HCT116 (cell line): ENCODE measurements around the gene CPTP. TPM values are rescaled to one million over a fixed set of nuclear protein-coding genes. Genes with fewer than 3 reads are reported as not detected.

ENCODE experiments used
- ATAC-seq: fragments of 200-7000 bp; cut with Tn5 transposase; 2 replicates; pipeline ENCODE4 v1.9.1; 2020; ENCODE audit warnings: mild to moderate bottlenecking, moderate library complexity
- BruUV-seq: library from RNA; stranded (reverse); fragments of 400-500 nt; replicated peaks from 2 replicates; lab custom pipeline; 2021; lab: Mats Ljungman, UMichigan
- CTCF ChIA-PET: fragments of 300-600 bp; sonication (Branson Sonifier 250); formaldehyde crosslinking; loops from one replicate; lab custom pipeline; 2021; ENCODE audit warnings: antibody characterized with exemption; lab: Charles Lee
- POLR2A ChIA-PET: fragments of 300-600, 350-600 bp; sonication (Branson Sonifier 250); formaldehyde crosslinking; loops from one replicate; lab custom pipeline; 2021; ENCODE audit warnings: antibody characterized with exemption; lab: Charles Lee
- RAD21 ChIA-PET, 2 experiments: fragments of 300-600 bp; sonication (Branson Sonifier 250); formaldehyde crosslinking; loops; one replicate each; lab custom pipeline; 2023; ENCODE audit warnings: low total read pairs in 2 of 2; ENCODE audit not compliant: uncharacterized antibody in 2 of 2, unreplicated experiment in 2 of 2, low non-redundant PET in 1 of 2; lab: Charles Lee
- DNase-seq: peaks from one replicate; pipeline ENCODE4 v3.0.0-alpha.2; 2010; ENCODE audit warnings: low read depth, low spot score
- H2AFZ ChIP-seq: fragments of 200-600 bp; shearing (Covaris generic), sonication (generic); 2 replicates; pipeline ENCODE4 v1.6.1; 2017; ENCODE audit warnings: low read depth, mixed run types, mixed read lengths, antibody characterized with exemption, low read length; ENCODE audit not compliant: poor library complexity, severe bottlenecking
- H3K27ac ChIP-seq: 2 replicates; pipeline ENCODE4 v1.5.1; 2012; ENCODE audit warnings: low read depth, low read length
- H3K27me3 ChIP-seq: fragments of 200-600 bp; sonication (generic); 2 replicates; pipeline ENCODE4 v1.6.1; 2016; ENCODE audit warnings: mixed run types, low read length, mixed read lengths; ENCODE audit not compliant: insufficient read depth
- H3K36me3 ChIP-seq, 2 experiments: fragments of 200-500 bp in 1 of 2; fragments of 200-600 bp in 1 of 2; sonication (Bioruptor generic) in 1 of 2; sonication (generic) in 1 of 2; 2 replicates each; pipeline versions ENCODE4 v1.5.1 to v1.6.1; 2014 to 2016; ENCODE audit warnings: low read length in 2 of 2, inconsistent platforms in 1 of 2, mixed read lengths in 1 of 2, mixed run types in 1 of 2; ENCODE audit not compliant: insufficient read depth in 2 of 2, control insufficient read depth in 1 of 2
- H3K4me1 ChIP-seq, 2 experiments: fragments of 200-600 bp in 1 of 2; sonication (generic) in 1 of 2; 2 replicates each; pipeline versions ENCODE4 v1.5.1 to v1.6.1; 2012 to 2017; ENCODE audit warnings: low read length in 2 of 2, inconsistent platforms in 1 of 2, mild to moderate bottlenecking in 1 of 2, mixed read lengths in 1 of 2, mixed run types in 1 of 2, moderate library complexity in 1 of 2; ENCODE audit not compliant: insufficient read depth in 2 of 2, control insufficient read depth in 1 of 2
- H3K4me2 ChIP-seq: fragments of 200-600 bp; sonication (generic); 2 replicates; pipeline ENCODE4 v1.6.1; 2017; ENCODE audit warnings: mixed run types, low read length, mixed read lengths
- H3K4me3 ChIP-seq, 2 experiments: fragments of 200-600 bp in 1 of 2; sonication (generic) in 1 of 2; replicated peaks in 1 of 2; 2 replicates each; pipeline ENCODE4 v1.5.1; 2011 to 2016; ENCODE audit warnings: low read length in 2 of 2, control low read depth in 1 of 2, low read depth in 1 of 2, mild to moderate bottlenecking in 1 of 2, mixed read lengths in 1 of 2, mixed run types in 1 of 2
- H3K79me2 ChIP-seq: fragments of 200-600 bp; sonication (generic); 2 replicates; pipeline ENCODE4 v1.6.1; 2017; ENCODE audit warnings: mild to moderate bottlenecking, mixed run types, low read length, moderate library complexity, mixed read lengths; ENCODE audit not compliant: insufficient read depth
- H3K9ac ChIP-seq: fragments of 200-600 bp; sonication (generic); 2 replicates; pipeline ENCODE4 v1.6.1; 2016; ENCODE audit warnings: low read length, mixed read lengths
- H3K9me2 ChIP-seq: fragments of 200-600 bp; sonication (generic), shearing (Covaris generic); 2 replicates; pipeline ENCODE4 v1.6.1; 2017; ENCODE audit warnings: mixed run types, mild to moderate bottlenecking, moderate library complexity; ENCODE audit not compliant: insufficient read depth
- H3K9me3 ChIP-seq, 2 experiments: fragments of 200-500 bp in 1 of 2; fragments of 200-600 bp in 1 of 2; sonication (Bioruptor generic) in 1 of 2; sonication (generic) in 1 of 2; 2 replicates each; pipeline ENCODE4 v1.6.1; 2014 to 2017; ENCODE audit warnings: low read length in 2 of 2, mixed read lengths in 2 of 2, inconsistent platforms in 1 of 2, low read depth in 1 of 2, mild to moderate bottlenecking in 1 of 2, mixed run types in 1 of 2, moderate library complexity in 1 of 2; ENCODE audit not compliant: control insufficient read depth in 1 of 2, insufficient read depth in 1 of 2
- H4K20me1 ChIP-seq: fragments of 200-600 bp; sonication (generic), shearing (Covaris generic); 2 replicates; pipeline ENCODE4 v1.6.1; 2017; ENCODE audit warnings: mixed run types, mild to moderate bottlenecking, moderate library complexity; ENCODE audit not compliant: insufficient read depth
- ATF3 ChIP-seq: IDR thresholded peaks from 2 replicates; pipeline ENCODE4 v1.6.1; 2012
- ELF1 ChIP-seq: IDR thresholded peaks from 2 replicates; pipeline ENCODE4 v1.6.1; 2012; ENCODE audit warnings: low read depth, borderline replicate concordance
- FOSL1 ChIP-seq: IDR thresholded peaks from 2 replicates; pipeline ENCODE4 v1.6.1; 2012; ENCODE audit warnings: low read depth
- JUND ChIP-seq: IDR thresholded peaks from 2 replicates; pipeline ENCODE4 v1.6.1; 2012
- POLR2A ChIP-seq: IDR thresholded peaks from 2 replicates; pipeline ENCODE4 v1.7.0; 2011; ENCODE audit warnings: borderline replicate concordance; ENCODE audit not compliant: insufficient read depth, insufficient read length; ENCODE audit errors: extremely low read depth
- POLR2AphosphoS5 ChIP-seq: IDR thresholded peaks from 2 replicates; pipeline ENCODE4 v1.6.1; 2011; ENCODE audit warnings: mild to moderate bottlenecking, low read depth, low read length, moderate library complexity
- RAD21 ChIP-seq: IDR thresholded peaks from 2 replicates; pipeline ENCODE4 v1.6.1; 2012; ENCODE audit warnings: low read depth, mild to moderate bottlenecking
- SIN3A ChIP-seq: IDR thresholded peaks from 2 replicates; pipeline ENCODE4 v1.6.1; 2012; ENCODE audit warnings: low read depth
- TCF7L2 ChIP-seq: IDR thresholded peaks from 2 replicates; pipeline ENCODE4 v1.7.0; 2011; ENCODE audit warnings: borderline replicate concordance, inconsistent platforms; ENCODE audit not compliant: insufficient read depth, insufficient read length; ENCODE audit errors: extremely low read depth
- YY1 ChIP-seq: IDR thresholded peaks from 2 replicates; pipeline ENCODE4 v1.6.1; 2011; ENCODE audit warnings: low read length, low read depth, moderate library complexity, mild to moderate bottlenecking; ENCODE audit not compliant: insufficient replicate concordance; ENCODE audit errors: extremely low read depth
- ZFX ChIP-seq: fragments of 450-650 bp; IDR thresholded peaks from 2 replicates; pipeline ENCODE4 v1.6.1; 2017
- ZNF274 ChIP-seq: fragments of 200-500 bp; sonication (Bioruptor generic); IDR thresholded peaks from 2 replicates; pipeline ENCODE4 v1.6.1; 2014; ENCODE audit warnings: mild to moderate bottlenecking, low read depth, low read length, inconsistent platforms
- intact Hi-C: fragments of 100-400 bp; cut with micrococcal nuclease; formaldehyde crosslinking; loops from 2 replicates; pipeline ENCODE4 v1.10.0; 2022
- total RNA-seq: library from RNA; stranded (reverse); gene quantifications from one replicate; pipeline ENCODE4 v1.2.1, GENCODE V29; 2021; ENCODE audit not compliant: unreplicated experiment
- TF ChIP-seq, protein P1 (sequence below), 3 experiments: fragments of 200-600 bp in 1 of 3; sonication (generic) in 1 of 3; IDR thresholded peaks in 2 of 3; conservative IDR thresholded peaks in 1 of 3; 2 replicates each; pipeline ENCODE4 v1.5.1; 2012 to 2017; ENCODE audit warnings: low read depth in 2 of 3, low read length in 2 of 3, antibody characterized with exemption in 1 of 3, borderline replicate concordance in 1 of 3, control low read depth in 1 of 3, mild to moderate bottlenecking in 1 of 3, mixed read lengths in 1 of 3, mixed run types in 1 of 3, moderate library complexity in 1 of 3; ENCODE audit not compliant: insufficient read depth in 1 of 3

Gene CPTP
- total RNA-seq, 1 experiment from 2014 or later: 16.3 TPM

- Histone ChIP-seq H3K9me2 (no peaks in the 10 kb centered on the region), H3K4me2 (peak overlapping the region; percentile 76), H3K27ac (peak overlapping the region; percentile 80; the same call in 1 of the 2 replicates), H3K4me1 (peaks cover 18 to 28% of the 10 kb centered on the region in 2 experiments), H3K36me3 (peaks cover 0 to 4% of the 10 kb centered on the region in 2 experiments; a peak in 2 of 4 replicates), H4K20me1 (peaks cover 1% of the 10 kb centered on the region; the same call in 1 of the 2 replicates), H3K27me3 (no peaks in the 10 kb centered on the region), H3K9me3 (no peaks in the 10 kb centered on the region), H2AFZ (no peak overlapping the region), H3K9ac (peak overlapping the region; percentile 96), H3K79me2 (peaks cover 47% of the 10 kb centered on the region), H3K4me3 (peak overlapping the region; percentile 69 to 87)
- no peak for DNase-seq
- ChIA-PET CTCF (no interaction called here), RAD21 (no interaction called here), POLR2A (no interaction called here)
- intact Hi-C loops: no loop called here
- no peak for ATAC-seq
- TF ChIP-seq POLR2A (no peak), JUND (no peak), TCF7L2 (no peak)
- TF ChIP-seq, protein P1, sequence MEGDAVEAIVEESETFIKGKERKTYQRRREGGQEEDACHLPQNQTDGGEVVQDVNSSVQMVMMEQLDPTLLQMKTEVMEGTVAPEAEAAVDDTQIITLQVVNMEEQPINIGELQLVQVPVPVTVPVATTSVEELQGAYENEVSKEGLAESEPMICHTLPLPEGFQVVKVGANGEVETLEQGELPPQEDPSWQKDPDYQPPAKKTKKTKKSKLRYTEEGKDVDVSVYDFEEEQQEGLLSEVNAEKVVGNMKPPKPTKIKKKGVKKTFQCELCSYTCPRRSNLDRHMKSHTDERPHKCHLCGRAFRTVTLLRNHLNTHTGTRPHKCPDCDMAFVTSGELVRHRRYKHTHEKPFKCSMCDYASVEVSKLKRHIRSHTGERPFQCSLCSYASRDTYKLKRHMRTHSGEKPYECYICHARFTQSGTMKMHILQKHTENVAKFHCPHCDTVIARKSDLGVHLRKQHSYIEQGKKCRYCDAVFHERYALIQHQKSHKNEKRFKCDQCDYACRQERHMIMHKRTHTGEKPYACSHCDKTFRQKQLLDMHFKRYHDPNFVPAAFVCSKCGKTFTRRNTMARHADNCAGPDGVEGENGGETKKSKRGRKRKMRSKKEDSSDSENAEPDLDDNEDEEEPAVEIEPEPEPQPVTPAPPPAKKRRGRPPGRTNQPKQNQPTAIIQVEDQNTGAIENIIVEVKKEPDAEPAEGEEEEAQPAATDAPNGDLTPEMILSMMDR (IDR thresholded peaks at IDR 0.05 in 2 of 3, conservative IDR thresholded peaks at IDR 0.05 in 1 of 3; ENCODE audit: borderline replicate concordance in 1 of 3, insufficient read depth in 1 of 3, low read depth in 2 of 3, low read length in 2 of 3): no peak
- BruUV-seq: TSS peak; percentile 45
These were observed 1.5 kb downstream of the CPTP start for GRCh38 chr1:1326075-1326605.

- TF ChIP-seq YY1: no peak
- TF ChIP-seq POLR2AphosphoS5: no peak
- TF ChIP-seq ZNF274: no peak
- TF ChIP-seq POLR2A: no peak
- no peak for TF ChIP-seq ZFX
- TF ChIP-seq JUND: no peak
- no peak for TF ChIP-seq SIN3A
- no peak for TF ChIP-seq TCF7L2
- no peak for TF ChIP-seq ELF1
- no peak for TF ChIP-seq FOSL1
- TF ChIP-seq ATF3: no peak
- TF ChIP-seq RAD21: no peak
- no peaks in the 10 kb centered on the region for H4K20me1 ChIP-seq
- H3K79me2 ChIP-seq: peaks cover 35% of the 10 kb centered on the region
- H3K9me3 ChIP-seq: no peaks in the 10 kb centered on the region
- no peak overlapping the region for H3K4me2 ChIP-seq
- H3K9me2 ChIP-seq: no peaks in the 10 kb centered on the region
- DNase-seq (no peak), ATAC-seq (no peak)
- H3K4me3 ChIP-seq: no peak overlapping the region
- ChIA-PET RAD21 (no interaction called here), POLR2A (no interaction called here), CTCF (no interaction called here)
- H2AFZ ChIP-seq: no peak overlapping the region
- BruUV-seq: no TSS peak
- no peak overlapping the region for H3K27ac ChIP-seq
- intact Hi-C loops: no loop called here
- no peak overlapping the region for H3K9ac ChIP-seq
- H3K36me3 ChIP-seq: no peaks in the 10 kb centered on the region; a peak in 1 of 4 replicates
- peaks cover 21 to 37% of the 10 kb centered on the region in 2 experiments for H3K4me1 ChIP-seq
- no peaks in the 10 kb centered on the region for H3K27me3 ChIP-seq
These were observed 2.7 kb downstream of the CPTP start for GRCh38 chr1:1327291-1327690.
